H9 (cell line): ENCODE results near the gene SLCO3A1. TPM values are rescaled to one million over a fixed set of nuclear protein-coding genes. Genes with fewer than 3 reads are reported as not detected.

Source experiments
- DNase-seq: peaks from one replicate; pipeline ENCODE4 v3.0.0-alpha.2; 2017
- H2AFZ ChIP-seq: one replicate; pipeline ENCODE4 v1.6.1; 2013; ENCODE audit warnings: mild to moderate bottlenecking, low read length, control low read depth, moderate library complexity
- H2AK5ac ChIP-seq: 2 replicates; pipeline ENCODE4 v1.6.1; 2013; ENCODE audit warnings: low read length, control low read depth, mixed read lengths; ENCODE audit not compliant: insufficient read length
- H2BK120ac ChIP-seq: one replicate; pipeline ENCODE4 v1.6.1; 2013; ENCODE audit warnings: low read depth, mild to moderate bottlenecking, low read length, control low read depth, inconsistent platforms; ENCODE audit not compliant: poor library complexity, severe bottlenecking
- H2BK12ac ChIP-seq: 2 replicates; pipeline ENCODE4 v1.6.1; 2013; ENCODE audit warnings: low read length, control low read depth, mixed read lengths, low read depth; ENCODE audit not compliant: insufficient read length
- H2BK15ac ChIP-seq: 2 replicates; pipeline ENCODE4 v1.6.1; 2013; ENCODE audit warnings: low read depth, low read length, control low read depth
- H2BK20ac ChIP-seq: one replicate; pipeline ENCODE4 v1.6.1; 2013; ENCODE audit warnings: low read depth, mild to moderate bottlenecking, low read length, control low read depth, inconsistent platforms; ENCODE audit not compliant: poor library complexity, severe bottlenecking
- H2BK5ac ChIP-seq: 2 replicates; pipeline ENCODE4 v1.6.1; 2013; ENCODE audit warnings: low read length, control low read depth, mixed read lengths; ENCODE audit not compliant: insufficient read length
- H3K14ac ChIP-seq: 2 replicates; pipeline ENCODE4 v1.6.1; 2013; ENCODE audit warnings: low read length, control low read depth; ENCODE audit not compliant: insufficient read depth
- H3K18ac ChIP-seq: 2 replicates; pipeline ENCODE4 v1.6.1; 2013; ENCODE audit warnings: low read depth, mild to moderate bottlenecking, mixed read lengths, low read length, control low read depth; ENCODE audit not compliant: insufficient read length
- H3K23ac ChIP-seq: 2 replicates; pipeline ENCODE4 v1.6.1; 2013; ENCODE audit warnings: low read length, control low read depth, mixed read lengths, low read depth; ENCODE audit not compliant: insufficient read length
- H3K23me2 ChIP-seq: 2 replicates; pipeline ENCODE4 v1.6.1; 2013; ENCODE audit warnings: low read depth, mild to moderate bottlenecking, mixed read lengths, low read length, control low read depth; ENCODE audit not compliant: insufficient read length, poor library complexity, severe bottlenecking
- H3K27ac ChIP-seq: 2 replicates; pipeline ENCODE4 v1.5.1; 2013; ENCODE audit warnings: low read length, control low read depth, mixed read lengths, low read depth; ENCODE audit not compliant: insufficient read length
- H3K27me3 ChIP-seq: 2 replicates; pipeline ENCODE4 v1.6.1; 2013; ENCODE audit warnings: low read length, control low read depth, inconsistent platforms; ENCODE audit not compliant: insufficient read depth
- H3K4ac ChIP-seq: 2 replicates; pipeline ENCODE4 v1.6.1; 2013; ENCODE audit warnings: low read depth, mild to moderate bottlenecking, control low read depth, inconsistent platforms, low read length, moderate library complexity
- H3K4me1 ChIP-seq: 2 replicates; pipeline ENCODE4 v1.6.1; 2013; ENCODE audit warnings: low read length, control low read depth, inconsistent platforms; ENCODE audit not compliant: insufficient read depth
- H3K4me2 ChIP-seq: 2 replicates; pipeline ENCODE4 v1.6.1; 2013; ENCODE audit warnings: low read length, control low read depth, mixed read lengths; ENCODE audit not compliant: insufficient read length, insufficient read depth
- H3K56ac ChIP-seq: 2 replicates; pipeline ENCODE4 v1.6.1; 2013; ENCODE audit warnings: low read depth, mild to moderate bottlenecking, mixed read lengths, low read length, control low read depth; ENCODE audit not compliant: insufficient read length
- H3K79me1 ChIP-seq: 2 replicates; pipeline ENCODE4 v1.6.1; 2013; ENCODE audit warnings: low read depth, mild to moderate bottlenecking, moderate library complexity, low read length, control low read depth, inconsistent platforms; ENCODE audit not compliant: insufficient read depth, poor library complexity, severe bottlenecking
- H3K79me2 ChIP-seq: 2 replicates; pipeline ENCODE4 v1.6.1; 2013; ENCODE audit warnings: low read length, control low read depth, inconsistent platforms; ENCODE audit not compliant: insufficient read depth
- H3K9ac ChIP-seq: 2 replicates; pipeline ENCODE4 v1.6.1; 2013; ENCODE audit warnings: low read length, control low read depth, mixed read lengths; ENCODE audit not compliant: insufficient read length; ENCODE audit errors: extremely low read depth
- H3K9me3 ChIP-seq: one replicate; pipeline ENCODE4 v1.6.1; 2013; ENCODE audit warnings: low read depth, low read length, inconsistent platforms; ENCODE audit not compliant: control insufficient read depth
- H3T11ph ChIP-seq: one replicate; pipeline ENCODE4 v1.6.1; 2013; ENCODE audit warnings: mild to moderate bottlenecking, low read length, control low read depth, inconsistent platforms
- H4K20me1 ChIP-seq: one replicate; pipeline ENCODE4 v1.6.1; 2013; ENCODE audit not compliant: control insufficient read depth, insufficient read length, insufficient read depth
- H4K5ac ChIP-seq: 2 replicates; pipeline ENCODE4 v1.6.1; 2013; ENCODE audit warnings: low read depth, mild to moderate bottlenecking, mixed read lengths, low read length, control low read depth; ENCODE audit not compliant: insufficient read length
- H4K8ac ChIP-seq: replicated peaks from 2 replicates; pipeline ENCODE4 v1.6.1; 2013; ENCODE audit warnings: low read length, control low read depth, mixed read lengths, low read depth; ENCODE audit not compliant: insufficient read length
- H4K91ac ChIP-seq: 2 replicates; pipeline ENCODE4 v1.6.1; 2013; ENCODE audit warnings: low read depth, mild to moderate bottlenecking, moderate library complexity, mixed read lengths, low read length, control low read depth; ENCODE audit not compliant: insufficient read length
- H3K27ac Mint-ChIP-seq, 3 experiments: 2 replicates in 2 of 3; 3 replicates in 1 of 3; pipeline ENCODE4 v1.8.0; 2020 to 2021; ENCODE audit warnings: mixed read lengths in 3 of 3, mild to moderate bottlenecking in 1 of 3, moderate library complexity in 1 of 3
- H3K27me3 Mint-ChIP-seq: 2 replicates; pipeline ENCODE4 v1.8.0; 2021; ENCODE audit warnings: low read depth, mild to moderate bottlenecking, moderate library complexity, mixed read lengths
- H3K36me3 Mint-ChIP-seq, 3 experiments: 2 replicates in 2 of 3; 3 replicates in 1 of 3; pipeline ENCODE4 v1.8.0; 2020 to 2021; ENCODE audit warnings: low read depth in 3 of 3, mixed read lengths in 3 of 3; ENCODE audit not compliant: insufficient read depth in 1 of 3
- H3K4me1 Mint-ChIP-seq, 2 experiments: 2 replicates each; pipeline ENCODE4 v1.8.0; 2020; ENCODE audit warnings: mixed read lengths in 2 of 2
- H3K4me3 Mint-ChIP-seq, 2 experiments: 2 replicates in 1 of 2; 3 replicates in 1 of 2; pipeline ENCODE4 v1.8.0; 2020 to 2021; ENCODE audit warnings: mild to moderate bottlenecking in 2 of 2, mixed read lengths in 2 of 2, moderate library complexity in 1 of 2
- H3K9me3 Mint-ChIP-seq, 2 experiments: 2 replicates in 1 of 2; 3 replicates in 1 of 2; pipeline ENCODE4 v1.8.0; 2020; ENCODE audit warnings: mild to moderate bottlenecking in 2 of 2, mixed read lengths in 2 of 2, moderate library complexity in 1 of 2
- CTCF ChIP-seq: fragments of 200-600 bp; sonication (generic); conservative IDR thresholded peaks from 3 replicates; pipeline ENCODE4 v1.8.0; 2021; ENCODE audit warnings: antibody characterized with exemption, mild to moderate bottlenecking
- WGBS: extraction: QIAGEN DNeasy Blood & Tissue Kit; methylation state at CpG from one replicate; pipeline ENCODE4 v1.1.7; 2013; ENCODE audit warnings: missing lambda C conversion rate, low lambda C conversion rate, mixed read lengths; ENCODE audit not compliant: insufficient read length; ENCODE audit errors: extremely low coverage; 5-methylcytosine and 5-hydroxymethylcytosine counted together
- total RNA-seq: library from RNA; stranded (reverse); gene quantifications from 2 replicates; pipeline ENCODE4 v1.2.1, GENCODE V29; 2021

SLCO3A1 gene
- total RNA-seq, 1 experiment from 2014 or later = 9.4 TPM

GRCh38 chr15:92071045-92071634 lies 217.6 kb downstream of the SLCO3A1 start:
- Histone ChIP-seq H3K4ac (no peak overlapping the region), H3K14ac (no peak overlapping the region), H2BK12ac (no peak overlapping the region), H2BK120ac (no peak overlapping the region), H3K79me1 (no peaks in the 10 kb centered on the region), H3K27ac (no peak overlapping the region), H3T11ph (no peak overlapping the region), H3K18ac (no peak overlapping the region), H2BK15ac (no peak overlapping the region), H3K9ac (no peak overlapping the region), H3K4me1 (peaks cover 2% of the 10 kb centered on the region; the same call in 1 of the 2 replicates), H4K8ac (no peak overlapping the region), H2BK20ac (no peak overlapping the region), H4K91ac (no peak overlapping the region), H3K4me2 (no peak overlapping the region), H3K56ac (no peak overlapping the region), H2BK5ac (no peak overlapping the region), H4K5ac (no peak overlapping the region), H3K27me3 (no peaks in the 10 kb centered on the region), H2AFZ (no peak overlapping the region), H3K23ac (no peak overlapping the region), H4K20me1 (peaks cover 3% of the 10 kb centered on the region), H3K79me2 (peaks cover 1% of the 10 kb centered on the region; the same call in 1 of the 2 replicates), H3K23me2 (no peaks in the 10 kb centered on the region), H2AK5ac (no peak overlapping the region), H3K9me3 (no peaks in the 10 kb centered on the region)
- no peaks in the 10 kb centered on the region for H3K27me3 Mint-ChIP-seq
- no CpG with 5 or more reads among the region's 12 CpGs for WGBS
- no peak overlapping the region; a peak in 1 of 5 replicates for H3K4me3 Mint-ChIP-seq
- no peak for TF ChIP-seq CTCF
- H3K9me3 Mint-ChIP-seq = no peaks in the 10 kb centered on the region
- H3K4me1 Mint-ChIP-seq = peaks cover 9 to 23% of the 10 kb centered on the region in 2 experiments
- no peak for DNase-seq
- H3K36me3 Mint-ChIP-seq = no peaks in the 10 kb centered on the region
- H3K27ac Mint-ChIP-seq = no peak overlapping the region; a peak in 2 of 7 replicates
